HepG2 (cell line): ENCODE measurements around the gene EIF3L. TPM values are rescaled to one million over a fixed set of nuclear protein-coding genes. Genes with fewer than 3 reads are reported as not detected.

Experiments used
- BORCS8-MEF2B ChIP-seq: sonication (generic); formaldehyde crosslinking; IDR thresholded peaks from 2 replicates; pipeline ENCODE4 v1.8.0; 2022; ENCODE audit warnings: mild to moderate bottlenecking, missing genetic modification reagents
- CBX2 ChIP-seq, 2 experiments: fragments of 200-600 bp in 1 of 2; sonication (generic); formaldehyde crosslinking in 1 of 2; IDR thresholded peaks; 2 replicates each; pipeline versions ENCODE4 v1.7.0 to v1.8.1; 2018 to 2022; ENCODE audit warnings: low read depth in 2 of 2, low read length in 1 of 2, mild to moderate bottlenecking in 1 of 2, missing genetic modification reagents in 1 of 2
- FOXA1 ChIP-seq, 2 experiments: fragments of 450-650 bp in 1 of 2; sonication (generic) in 1 of 2; formaldehyde crosslinking in 1 of 2; IDR thresholded peaks; 2 replicates each; pipeline versions ENCODE4 v1.4.0 to v1.6.1; 2016 to 2020; ENCODE audit warnings: missing genetic modification reagents in 1 of 2
- FOXA3 ChIP-seq: IDR thresholded peaks from 2 replicates; pipeline ENCODE4 v1.6.1; 2016; ENCODE audit warnings: missing genetic modification reagents, missing compliant biosample characterization
- HES4 ChIP-seq: sonication (generic); formaldehyde crosslinking; IDR thresholded peaks from 2 replicates; pipeline ENCODE4 v1.9.0; 2021; ENCODE audit warnings: mild to moderate bottlenecking, missing genetic modification reagents, borderline replicate concordance
- HOXA7 ChIP-seq: sonication (generic); formaldehyde crosslinking; IDR thresholded peaks from 2 replicates; pipeline ENCODE4 v1.8.1; 2022; ENCODE audit warnings: mild to moderate bottlenecking, missing genetic modification reagents, moderate library complexity
- KLF12 ChIP-seq: sonication (generic); formaldehyde crosslinking; IDR thresholded peaks from 2 replicates; pipeline ENCODE4 v1.4.0; 2020; ENCODE audit warnings: missing genetic modification reagents, borderline replicate concordance
- NFYC ChIP-seq: IDR thresholded peaks from 2 replicates; pipeline ENCODE4 v1.6.1; 2016; ENCODE audit warnings: missing genetic modification reagents, missing compliant biosample characterization
- POLR2AphosphoS5 ChIP-seq: IDR thresholded peaks from 2 replicates; pipeline ENCODE4 v1.6.1; 2012; ENCODE audit warnings: low read depth, low read length
- POLR2G ChIP-seq: fragments of 200-400 bp; formaldehyde crosslinking; IDR thresholded peaks from 2 replicates; pipeline ENCODE4 v1.6.1; 2018; ENCODE audit warnings: mild to moderate bottlenecking, low read depth, low read length, moderate library complexity
- SIX1 ChIP-seq: sonication (generic); formaldehyde crosslinking; IDR thresholded peaks from 2 replicates; pipeline ENCODE4 v1.4.0; 2020; ENCODE audit warnings: missing genetic modification reagents, borderline replicate concordance
- SRSF1 ChIP-seq: fragments of 200-400 bp; formaldehyde crosslinking; optimal IDR thresholded peaks from 2 replicates; pipeline ENCODE3; 2017; ENCODE audit warnings: mild to moderate bottlenecking, low read depth, low read length, moderate library complexity
- YEATS2 ChIP-seq: sonication (generic); formaldehyde crosslinking; IDR thresholded peaks from 2 replicates; pipeline ENCODE4 v1.4.0; 2020; ENCODE audit warnings: missing genetic modification reagents, borderline replicate concordance
- ZNF761 ChIP-seq: sonication (generic); formaldehyde crosslinking; conservative IDR thresholded peaks from 2 replicates; pipeline ENCODE4 v1.4.0; 2020; ENCODE audit warnings: mild to moderate bottlenecking, missing genetic modification reagents
- ZNF850 ChIP-seq: sonication (generic); formaldehyde crosslinking; conservative IDR thresholded peaks from 2 replicates; pipeline ENCODE4 v1.9.0; 2021; ENCODE audit warnings: mild to moderate bottlenecking, missing genetic modification reagents
- polyA plus RNA-seq, 8 experiments: library from polyadenylated mRNA; depleted of rRNA in 3 of 8; stranded (reverse) in 7 of 8; unstranded in 1 of 8; fragments of >200 nt; fragmentation: Illumina TruSeq in 4 of 8; extraction: Trizol in 4 of 8; gene quantifications; 2 replicates each; pipeline versions ENCODE4 v1.2.1 to v1.2.3, GENCODE V29; 2011 to 2016; ENCODE audit warnings: low read depth in 4 of 8, missing spikeins in 1 of 8, mixed read lengths in 1 of 8; ENCODE audit not compliant: insufficient read depth in 1 of 8
- total RNA-seq, 5 experiments: library from RNA; depleted of rRNA; stranded (reverse); fragments of >200 nt; fragmentation: Illumina TruSeq; extraction: Trizol; gene quantifications; 2 replicates each; pipeline ENCODE4 v1.2.3, GENCODE V29; 2016; ENCODE audit warnings: low read depth in 1 of 5
- TF ChIP-seq, protein P1 (sequence below): sonication (generic); formaldehyde crosslinking; IDR thresholded peaks from 2 replicates; pipeline ENCODE4 v1.5.0; 2020; ENCODE audit warnings: missing genetic modification reagents, mild to moderate bottlenecking, borderline replicate concordance
- TF ChIP-seq, protein P2 (sequence below): sonication (generic); formaldehyde crosslinking; IDR thresholded peaks from 2 replicates; pipeline ENCODE4 v1.5.0; 2020; ENCODE audit warnings: missing genetic modification reagents
- TF ChIP-seq, protein P3 (sequence below): sonication (generic); formaldehyde crosslinking; IDR thresholded peaks from 2 replicates; pipeline ENCODE4 v1.5.1; 2020; ENCODE audit warnings: missing genetic modification reagents, mild to moderate bottlenecking, borderline replicate concordance
- TF ChIP-seq, protein P4 (sequence below): sonication (generic); formaldehyde crosslinking; IDR thresholded peaks from 2 replicates; pipeline ENCODE4 v1.4.0; 2020; ENCODE audit warnings: mild to moderate bottlenecking, missing genetic modification reagents
- TF ChIP-seq, protein P5 (sequence below): sonication (generic); formaldehyde crosslinking; IDR thresholded peaks from 2 replicates; pipeline ENCODE4 v1.4.0; 2020; ENCODE audit warnings: mild to moderate bottlenecking, low read depth, missing genetic modification reagents

The EIF3L gene
- total and polyA plus RNA-seq, 2 of the 13 experiments (the other 11 are each of a cell fraction or from before 2014, with no cell fraction given) = 514 to 793 TPM

DNA sequence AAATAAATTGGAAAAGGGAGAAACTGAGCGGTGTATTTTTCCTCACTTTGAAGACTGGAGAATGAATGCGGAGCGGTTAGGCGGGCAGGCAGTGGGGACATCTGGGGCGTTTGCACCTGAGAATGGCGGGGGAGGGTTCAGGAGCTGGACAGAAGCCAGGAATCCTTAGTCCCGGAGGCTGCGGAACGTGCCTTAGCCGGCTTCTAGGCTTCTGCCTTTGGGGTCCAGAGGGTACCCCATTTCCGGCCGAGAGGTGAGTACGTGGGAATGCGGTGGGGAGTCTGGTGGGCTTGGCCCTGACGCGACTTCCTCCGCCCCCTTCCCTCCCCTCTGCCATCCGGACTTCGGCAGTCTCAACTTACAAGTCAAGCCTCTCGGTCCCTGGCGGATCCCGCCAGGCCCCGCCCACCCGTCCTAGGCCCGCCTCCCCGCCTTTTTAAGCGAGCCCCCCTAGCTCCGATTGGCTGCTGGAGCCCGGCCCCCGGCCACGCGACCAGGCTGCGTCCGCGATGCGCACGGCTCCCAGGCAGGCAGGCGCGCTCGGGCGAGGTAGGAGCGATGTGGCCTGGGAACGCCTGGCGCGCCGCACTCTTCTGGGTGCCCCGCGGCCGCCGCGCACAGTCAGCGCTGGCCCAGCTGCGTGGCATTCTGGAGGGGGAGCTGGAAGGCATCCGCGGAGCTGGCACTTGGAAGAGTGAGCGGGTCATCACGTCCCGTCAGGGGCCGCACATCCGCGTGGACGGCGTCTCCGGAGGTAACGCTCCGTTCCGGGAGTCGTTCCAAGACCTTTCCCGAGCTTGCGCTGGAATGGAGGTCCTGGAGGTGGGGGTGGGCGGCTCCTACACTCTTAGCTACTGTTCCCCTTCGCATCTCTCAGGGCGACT, 41.6 kb upstream of the EIF3L start, which contains the start of gene GCAT (continued):
- TF ChIP-seq, protein P1, sequence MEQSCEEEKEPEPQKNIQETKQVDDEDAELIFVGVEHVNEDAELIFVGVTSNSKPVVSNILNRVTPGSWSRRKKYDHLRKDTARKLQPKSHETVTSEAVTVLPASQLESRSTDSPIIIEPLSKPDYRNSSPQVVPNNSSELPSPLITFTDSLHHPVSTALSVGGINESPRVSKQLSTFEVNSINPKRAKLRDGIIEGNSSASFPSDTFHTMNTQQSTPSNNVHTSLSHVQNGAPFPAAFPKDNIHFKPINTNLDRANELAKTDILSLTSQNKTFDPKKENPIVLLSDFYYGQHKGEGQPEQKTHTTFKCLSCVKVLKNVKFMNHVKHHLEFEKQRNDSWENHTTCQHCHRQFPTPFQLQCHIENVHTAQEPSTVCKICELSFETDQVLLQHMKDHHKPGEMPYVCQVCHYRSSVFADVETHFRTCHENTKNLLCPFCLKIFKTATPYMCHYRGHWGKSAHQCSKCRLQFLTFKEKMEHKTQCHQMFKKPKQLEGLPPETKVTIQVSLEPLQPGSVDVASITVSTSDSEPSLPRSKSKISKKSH = no peak; the same call in 1 of the 2 replicates
- TF ChIP-seq, protein P2, sequence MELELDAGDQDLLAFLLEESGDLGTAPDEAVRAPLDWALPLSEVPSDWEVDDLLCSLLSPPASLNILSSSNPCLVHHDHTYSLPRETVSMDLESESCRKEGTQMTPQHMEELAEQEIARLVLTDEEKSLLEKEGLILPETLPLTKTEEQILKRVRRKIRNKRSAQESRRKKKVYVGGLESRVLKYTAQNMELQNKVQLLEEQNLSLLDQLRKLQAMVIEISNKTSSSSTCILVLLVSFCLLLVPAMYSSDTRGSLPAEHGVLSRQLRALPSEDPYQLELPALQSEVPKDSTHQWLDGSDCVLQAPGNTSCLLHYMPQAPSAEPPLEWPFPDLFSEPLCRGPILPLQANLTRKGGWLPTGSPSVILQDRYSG (CRISPR knock-in tag) = no peak
- TF ChIP-seq ZNF761 (CRISPR knock-in tag) (0 out of 2 replicates have a peak, but pooled peaks have one; percentile 33), POLR2G (peak; percentile 73), HES4 (CRISPR knock-in tag) (peak; percentile 77; the same call in 1 of the 2 replicates), SRSF1 (peak; percentile 71), FOXA3 (peak; percentile 33), KLF12 (CRISPR knock-in tag) (no peak; the same call in 1 of the 2 replicates), FOXA1 (IDR thresholded peaks at IDR 0.05) (no peak), FOXA1 (CRISPR knock-in tag; IDR thresholded peaks at IDR 0.05) (no peak), HOXA7 (CRISPR knock-in tag) (no peak), ZNF850 (no peak), POLR2AphosphoS5 (peak; percentile 71), NFYC (CRISPR knock-in tag) (peak; percentile 83), CBX2 (IDR thresholded peaks at IDR 0.05; ENCODE audit: low read depth, low read length) (no peak), CBX2 (CRISPR knock-in tag; IDR thresholded peaks at IDR 0.05; ENCODE audit: low read depth) (no peak), YEATS2 (CRISPR knock-in tag) (peak; percentile 34; the same call in 1 of the 2 replicates), BORCS8-MEF2B (CRISPR knock-in tag) (peak; percentile 46; the same call in 1 of the 2 replicates), SIX1 (CRISPR knock-in tag) (no peak)
- TF ChIP-seq, protein P3, sequence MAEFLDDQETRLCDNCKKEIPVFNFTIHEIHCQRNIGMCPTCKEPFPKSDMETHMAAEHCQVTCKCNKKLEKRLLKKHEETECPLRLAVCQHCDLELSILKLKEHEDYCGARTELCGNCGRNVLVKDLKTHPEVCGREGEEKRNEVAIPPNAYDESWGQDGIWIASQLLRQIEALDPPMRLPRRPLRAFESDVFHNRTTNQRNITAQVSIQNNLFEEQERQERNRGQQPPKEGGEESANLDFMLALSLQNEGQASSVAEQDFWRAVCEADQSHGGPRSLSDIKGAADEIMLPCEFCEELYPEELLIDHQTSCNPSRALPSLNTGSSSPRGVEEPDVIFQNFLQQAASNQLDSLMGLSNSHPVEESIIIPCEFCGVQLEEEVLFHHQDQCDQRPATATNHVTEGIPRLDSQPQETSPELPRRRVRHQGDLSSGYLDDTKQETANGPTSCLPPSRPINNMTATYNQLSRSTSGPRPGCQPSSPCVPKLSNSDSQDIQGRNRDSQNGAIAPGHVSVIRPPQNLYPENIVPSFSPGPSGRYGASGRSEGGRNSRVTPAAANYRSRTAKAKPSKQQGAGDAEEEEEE = peak; percentile 53; the same call in 1 of the 2 replicates
- TF ChIP-seq, protein P4, sequence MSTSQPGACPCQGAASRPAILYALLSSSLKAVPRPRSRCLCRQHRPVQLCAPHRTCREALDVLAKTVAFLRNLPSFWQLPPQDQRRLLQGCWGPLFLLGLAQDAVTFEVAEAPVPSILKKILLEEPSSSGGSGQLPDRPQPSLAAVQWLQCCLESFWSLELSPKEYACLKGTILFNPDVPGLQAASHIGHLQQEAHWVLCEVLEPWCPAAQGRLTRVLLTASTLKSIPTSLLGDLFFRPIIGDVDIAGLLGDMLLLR (CRISPR knock-in tag) = peak; percentile 77; the same call in 1 of the 2 replicates
- TF ChIP-seq, protein P5, sequence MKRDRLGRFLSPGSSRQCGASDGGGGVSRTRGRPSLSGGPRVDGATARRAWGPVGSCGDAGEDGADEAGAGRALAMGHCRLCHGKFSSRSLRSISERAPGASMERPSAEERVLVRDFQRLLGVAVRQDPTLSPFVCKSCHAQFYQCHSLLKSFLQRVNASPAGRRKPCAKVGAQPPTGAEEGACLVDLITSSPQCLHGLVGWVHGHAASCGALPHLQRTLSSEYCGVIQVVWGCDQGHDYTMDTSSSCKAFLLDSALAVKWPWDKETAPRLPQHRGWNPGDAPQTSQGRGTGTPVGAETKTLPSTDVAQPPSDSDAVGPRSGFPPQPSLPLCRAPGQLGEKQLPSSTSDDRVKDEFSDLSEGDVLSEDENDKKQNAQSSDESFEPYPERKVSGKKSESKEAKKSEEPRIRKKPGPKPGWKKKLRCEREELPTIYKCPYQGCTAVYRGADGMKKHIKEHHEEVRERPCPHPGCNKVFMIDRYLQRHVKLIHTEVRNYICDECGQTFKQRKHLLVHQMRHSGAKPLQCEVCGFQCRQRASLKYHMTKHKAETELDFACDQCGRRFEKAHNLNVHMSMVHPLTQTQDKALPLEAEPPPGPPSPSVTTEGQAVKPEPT = peak; percentile 68; the same call in 1 of the 2 replicates
